ENCODE results near the gene TMEM238L.

DNA sequence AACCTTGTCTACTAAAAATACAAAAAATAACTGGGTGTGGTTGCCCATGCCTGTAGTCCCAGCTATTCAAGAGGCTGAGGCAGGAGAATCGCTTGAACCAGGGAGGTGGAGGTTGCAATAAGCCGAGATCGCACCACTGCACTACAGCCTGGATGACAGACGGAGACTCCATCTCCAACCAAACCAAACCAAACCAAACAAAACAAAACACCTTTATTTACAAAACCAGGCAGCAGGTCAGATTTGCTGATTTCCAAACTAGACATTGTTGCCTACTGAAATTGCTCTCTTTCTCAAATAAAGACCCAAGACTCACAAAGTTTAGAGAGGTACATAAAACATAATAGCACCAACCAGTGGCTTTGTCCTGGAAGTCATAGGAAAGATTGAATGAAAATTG is 5.7 kb upstream of the TMEM238L start:
- TF ChIP-seq EZH2 (IDR thresholded peaks at IDR 0.05; ENCODE audit: borderline replicate concordance, low read length), result no peak
- no peak for TF ChIP-seq CTCF (IDR thresholded peaks at IDR 0.05; ENCODE audit: low read length)
